AG04450 (cell line): ENCODE data around the gene ARHGAP45. TPM values are rescaled to one million over a fixed set of nuclear protein-coding genes. Genes with fewer than 3 reads are reported as not detected.

Experiments used
- CTCF ChIA-PET: fragments of 300-600, 350-600 bp; formaldehyde crosslinking; extraction: SDS; loops from one replicate; lab custom pipeline; 2022; ENCODE audit warnings: antibody characterized with exemption, inconsistent platforms; lab: Charles Lee
- POLR2A ChIA-PET: fragments of 350-600 bp; formaldehyde crosslinking; extraction: SDS; loops from one replicate; lab custom pipeline; 2021; ENCODE audit warnings: antibody characterized with exemption, inconsistent platforms; lab: Yijun Ruan, JAX
- DNase-seq: peaks from one replicate; pipeline ENCODE4 v3.0.0-alpha.2; 2011; ENCODE audit warnings: low read depth, low spot score
- H3K27ac ChIP-seq: one replicate; pipeline ENCODE4 v1.5.1; 2012; ENCODE audit warnings: low read depth, low read length, control low read depth
- H3K27me3 ChIP-seq: one replicate; pipeline ENCODE4 v1.6.0; 2012; ENCODE audit warnings: low read length; ENCODE audit not compliant: control insufficient read depth, insufficient read depth
- H3K4me3 ChIP-seq: 2 replicates; pipeline ENCODE4 v1.5.1; 2011; ENCODE audit warnings: mild to moderate bottlenecking, low read depth, low read length, control low read depth
- H3K9me3 ChIP-seq: 2 replicates; pipeline ENCODE4 v1.5.1; 2012; ENCODE audit warnings: low read length; ENCODE audit not compliant: control insufficient read depth, insufficient read depth
- CTCF ChIP-seq: IDR thresholded peaks from 2 replicates; pipeline ENCODE4 v1.5.1; 2011; ENCODE audit warnings: low read depth, low read length, control low read depth, inconsistent platforms
- polyA plus RNA-seq: library from polyadenylated mRNA; depleted of rRNA; stranded (reverse); fragments of >200 nt; gene quantifications from 2 replicates; pipeline ENCODE4 v1.2.3, GENCODE V29; 2011

Gene ARHGAP45
- polyA plus RNA-seq, 1 experiment = 0.36 TPM

GRCh38 chr19:1042689-1043511, 24.1 kb upstream of the ARHGAP45 start:
- POLR2A ChIA-PET = interaction anchor here (0.6 to 8.2 kb wide), 3 partner anchors 13 to 241 kb away, joined by 3 to 126 read pairs (median 5); partner anchors contain the start of gene CNN2
- Histone ChIP-seq H3K4me3 (no peak overlapping the region), H3K27ac (no peak overlapping the region), H3K27me3 (no peaks in the 10 kb centered on the region), H3K9me3 (peaks cover 34% of the 10 kb centered on the region)
- TF ChIP-seq CTCF = no peak
- CTCF ChIA-PET = interaction anchor here (1.5 kb wide), 1 partner anchor 70 kb away, joined by 8 read pairs; no protein-coding TSS in a partner anchor
- DNase-seq = no peak

GRCh38 chr19:1045247-1045603, 21.7 kb upstream of the ARHGAP45 start:
- Histone ChIP-seq H3K27me3 (no peaks in the 10 kb centered on the region), H3K9me3 (peaks cover 42% of the 10 kb centered on the region), H3K4me3 (no peak overlapping the region), H3K27ac (no peak overlapping the region)
- TF ChIP-seq CTCF = no peak
- DNase-seq = no peak
- ChIA-PET CTCF (no interaction called here), POLR2A (no interaction called here)

- Histone ChIP-seq H3K27me3 (no peaks in the 10 kb centered on the region), H3K4me3 (no peak overlapping the region), H3K27ac (no peak overlapping the region), H3K9me3 (peaks cover 47% of the 10 kb centered on the region)
- TF ChIP-seq CTCF = no peak
- DNase-seq = no peak
- ChIA-PET POLR2A (no interaction called here), CTCF (no interaction called here)
Observed at GRCh38 chr19:1046117-1046626, 20.8 kb upstream of the ARHGAP45 start.

GRCh38 chr19:1046836-1047695, 19.9 kb upstream of the ARHGAP45 start:
- DNase-seq = no peak
- no peak for TF ChIP-seq CTCF
- POLR2A ChIA-PET = interaction anchor here (0.6 kb wide), 1 partner anchor 206 kb away, joined by 3 read pairs; no protein-coding TSS in a partner anchor
- Histone ChIP-seq H3K27ac (no peak overlapping the region), H3K4me3 (no peak overlapping the region), H3K27me3 (no peaks in the 10 kb centered on the region), H3K9me3 (peaks cover 56% of the 10 kb centered on the region)
- CTCF ChIA-PET = no interaction called here
